Activated naive CD8-positive, alpha-beta T cell (primary cell): Measurements from ENCODE around the gene CFD.
A peak's percentile ranks its signal among the peaks of the same experiment; 100 is the strongest.

Experiments
- H3K27ac Mint-ChIP-seq: one replicate; pipeline ENCODE4 v1.8.0; 2021; ENCODE audit warnings: mixed read lengths
- H3K27me3 Mint-ChIP-seq: one replicate; pipeline ENCODE4 v1.8.0; 2021; ENCODE audit warnings: mixed read lengths
- H3K36me3 Mint-ChIP-seq: one replicate; pipeline ENCODE4 v1.8.0; 2021; ENCODE audit warnings: mixed read lengths
- H3K4me1 Mint-ChIP-seq: one replicate; pipeline ENCODE4 v1.8.0; 2021; ENCODE audit warnings: low read depth, mixed read lengths
- H3K4me3 Mint-ChIP-seq: one replicate; pipeline ENCODE4 v1.8.0; 2021; ENCODE audit warnings: mild to moderate bottlenecking, mixed read lengths
- H3K9me3 Mint-ChIP-seq: one replicate; pipeline ENCODE4 v1.8.0; 2021; ENCODE audit warnings: low read depth, mixed read lengths

The CFD gene

DNA sequence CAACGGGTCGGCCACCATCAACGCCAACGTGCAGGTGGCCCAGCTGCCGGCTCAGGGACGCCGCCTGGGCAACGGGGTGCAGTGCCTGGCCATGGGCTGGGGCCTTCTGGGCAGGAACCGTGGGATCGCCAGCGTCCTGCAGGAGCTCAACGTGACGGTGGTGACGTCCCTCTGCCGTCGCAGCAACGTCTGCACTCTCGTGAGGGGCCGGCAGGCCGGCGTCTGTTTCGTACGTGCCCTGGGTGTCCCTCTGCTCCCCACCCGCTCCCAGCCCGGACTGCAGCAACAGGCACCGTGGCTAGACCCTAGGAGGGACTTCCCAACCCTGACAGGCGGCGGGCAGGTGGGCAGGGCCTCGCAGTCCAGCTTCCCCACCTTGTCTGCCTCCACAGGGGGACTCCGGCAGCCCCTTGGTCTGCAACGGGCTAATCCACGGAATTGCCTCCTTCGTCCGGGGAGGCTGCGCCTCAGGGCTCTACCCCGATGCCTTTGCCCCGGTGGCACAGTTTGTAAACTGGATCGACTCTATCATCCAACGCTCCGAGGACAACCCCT, 3.8 kb upstream of the CFD start:
- Mint-ChIP-seq H3K27me3 (no peaks in the 10 kb centered on the region), H3K4me3 (no peak overlapping the region), H3K9me3 (no peaks in the 10 kb centered on the region), H3K36me3 (no peaks in the 10 kb centered on the region), H3K27ac (no peak overlapping the region), H3K4me1 (peaks cover 2% of the 10 kb centered on the region)

DNA sequence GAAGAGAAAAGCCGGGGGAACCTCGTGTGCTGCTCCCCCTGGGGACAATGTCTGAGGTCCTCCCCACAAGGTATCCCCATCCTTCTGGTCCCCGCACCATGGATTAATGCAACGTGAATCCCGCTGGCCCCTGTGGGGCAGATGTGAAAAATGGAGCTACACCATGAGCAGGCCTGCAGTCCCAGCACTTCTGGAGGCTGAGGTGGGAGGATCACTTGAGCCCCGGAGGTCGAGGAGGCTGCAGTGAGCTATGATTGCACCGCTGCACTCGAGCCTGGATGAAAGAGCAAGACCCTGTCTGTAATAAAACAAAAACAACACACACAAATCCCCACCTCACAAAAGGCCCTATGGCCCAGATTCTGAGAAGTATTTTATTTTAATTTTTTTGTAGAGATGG, 1.2 kb upstream of the CFD start:
- Mint-ChIP-seq H3K36me3 (no peaks in the 10 kb centered on the region), H3K27me3 (no peaks in the 10 kb centered on the region), H3K4me3 (no peak overlapping the region), H3K4me1 (peaks cover 8% of the 10 kb centered on the region), H3K9me3 (no peaks in the 10 kb centered on the region), H3K27ac (no peak overlapping the region)

DNA sequence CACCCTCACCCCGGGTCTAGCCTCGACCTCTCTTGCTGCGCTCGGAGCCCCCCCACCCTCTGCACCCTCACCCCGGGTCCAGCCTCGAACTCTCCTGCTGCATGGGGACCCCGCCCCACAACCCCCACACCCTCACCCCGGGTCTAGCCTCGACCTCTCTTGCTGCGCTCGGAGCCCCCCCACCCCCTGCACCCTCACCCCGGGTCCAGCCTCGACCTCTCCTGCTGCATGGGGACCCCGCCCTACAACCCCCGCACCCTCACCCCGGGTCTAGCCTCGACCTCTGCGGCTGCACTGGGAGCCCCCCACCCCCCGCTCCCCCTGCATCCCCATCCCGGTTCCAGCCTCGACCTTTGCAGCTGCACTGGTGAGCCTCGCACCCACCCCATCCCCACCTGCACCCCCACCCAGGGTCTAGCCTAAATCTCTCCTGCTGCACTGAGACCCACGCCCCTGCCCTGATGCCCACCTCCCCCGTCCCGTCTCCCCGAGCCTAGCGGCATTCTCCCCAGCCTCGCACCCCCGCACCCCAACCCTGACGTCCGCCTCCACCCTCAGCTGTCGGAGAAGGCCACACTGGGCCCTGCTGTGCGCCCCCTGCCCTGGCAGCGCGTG, 1.8 kb downstream of the CFD start:
- Mint-ChIP-seq H3K4me3 (no peak overlapping the region), H3K27ac (no peak overlapping the region), H3K4me1 (peaks cover 14% of the 10 kb centered on the region), H3K9me3 (no peaks in the 10 kb centered on the region), H3K36me3 (no peaks in the 10 kb centered on the region), H3K27me3 (no peaks in the 10 kb centered on the region)

DNA sequence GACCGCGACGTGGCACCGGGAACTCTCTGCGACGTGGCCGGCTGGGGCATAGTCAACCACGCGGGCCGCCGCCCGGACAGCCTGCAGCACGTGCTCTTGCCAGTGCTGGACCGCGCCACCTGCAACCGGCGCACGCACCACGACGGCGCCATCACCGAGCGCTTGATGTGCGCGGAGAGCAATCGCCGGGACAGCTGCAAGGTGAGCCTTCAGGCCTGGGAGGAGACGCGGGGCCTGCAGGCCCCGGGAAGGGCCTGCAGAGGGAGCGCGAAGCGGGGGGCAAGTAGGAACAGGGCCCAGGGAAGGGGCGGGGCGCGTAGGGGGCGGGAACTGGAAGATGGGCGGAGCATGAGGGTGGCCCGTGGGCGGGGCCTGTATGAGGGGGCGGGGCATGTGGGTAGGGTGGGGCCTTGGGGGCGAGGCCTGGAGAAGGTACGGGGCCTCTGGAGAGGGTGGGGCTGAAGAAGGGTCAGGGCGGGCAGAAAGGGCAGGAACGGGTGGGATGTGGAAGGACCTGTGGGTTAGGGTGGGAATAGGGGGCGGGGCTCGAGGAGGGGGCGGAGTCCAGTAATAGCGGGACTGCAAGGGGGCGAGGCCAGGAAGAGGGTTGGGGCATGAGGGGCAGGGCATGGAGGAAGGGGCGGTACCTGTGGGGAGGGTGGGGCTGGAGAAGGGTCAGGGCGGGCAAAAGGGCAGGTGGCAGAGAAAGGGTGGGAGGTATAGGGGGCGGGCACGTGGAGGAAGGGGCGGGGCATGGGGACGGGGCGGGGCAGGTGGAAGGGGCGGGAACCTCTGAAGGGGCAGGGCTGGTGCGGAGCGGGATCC, 2.5 kb downstream of the CFD start:
- no peaks in the 10 kb centered on the region for H3K9me3 Mint-ChIP-seq
- H3K36me3 Mint-ChIP-seq, result no peaks in the 10 kb centered on the region
- no peak overlapping the region for H3K4me3 Mint-ChIP-seq
- no peak overlapping the region for H3K27ac Mint-ChIP-seq
- no peaks in the 10 kb centered on the region for H3K27me3 Mint-ChIP-seq
- H3K4me1 Mint-ChIP-seq, result peaks cover 14% of the 10 kb centered on the region

DNA sequence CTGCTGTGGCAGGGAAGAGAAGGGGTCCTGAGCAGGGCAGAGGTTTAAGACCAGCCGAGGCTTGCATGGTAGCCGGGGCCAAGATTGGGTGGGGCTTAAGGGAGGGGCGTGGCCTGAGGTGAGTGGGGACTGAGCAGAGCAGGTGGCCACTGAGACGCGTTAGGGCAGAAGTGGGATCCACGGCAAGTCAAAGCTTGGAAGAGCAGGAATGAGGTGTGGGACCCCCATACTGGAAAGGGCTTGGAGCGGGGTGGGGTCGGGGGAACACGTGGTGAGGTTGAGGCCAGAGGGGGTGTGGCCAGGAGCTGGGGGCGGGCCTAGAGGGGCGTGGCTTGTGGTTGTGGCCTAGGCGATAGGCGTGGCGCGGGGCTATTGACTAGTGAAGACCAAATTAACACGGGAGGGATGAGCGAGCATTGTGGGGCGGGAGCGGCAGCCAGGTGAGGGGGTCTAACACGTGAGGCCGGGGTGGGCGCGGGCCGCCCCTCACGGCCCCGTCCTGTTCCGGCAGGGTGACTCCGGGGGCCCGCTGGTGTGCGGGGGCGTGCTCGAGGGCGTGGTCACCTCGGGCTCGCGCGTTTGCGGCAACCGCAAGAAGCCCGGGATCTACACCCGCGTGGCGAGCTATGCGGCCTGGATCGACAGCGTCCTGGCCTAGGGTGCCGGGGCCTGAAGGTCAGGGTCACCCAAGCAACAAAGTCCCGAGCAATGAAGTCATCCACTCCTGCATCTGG, 3.3 kb downstream of the CFD start:
- H3K27me3 Mint-ChIP-seq, result no peaks in the 10 kb centered on the region
- no peak overlapping the region for H3K27ac Mint-ChIP-seq
- H3K9me3 Mint-ChIP-seq, result no peaks in the 10 kb centered on the region
- H3K36me3 Mint-ChIP-seq, result no peaks in the 10 kb centered on the region
- H3K4me1 Mint-ChIP-seq, result peaks cover 14% of the 10 kb centered on the region
- H3K4me3 Mint-ChIP-seq, result peak overlapping the region; percentile 60

DNA sequence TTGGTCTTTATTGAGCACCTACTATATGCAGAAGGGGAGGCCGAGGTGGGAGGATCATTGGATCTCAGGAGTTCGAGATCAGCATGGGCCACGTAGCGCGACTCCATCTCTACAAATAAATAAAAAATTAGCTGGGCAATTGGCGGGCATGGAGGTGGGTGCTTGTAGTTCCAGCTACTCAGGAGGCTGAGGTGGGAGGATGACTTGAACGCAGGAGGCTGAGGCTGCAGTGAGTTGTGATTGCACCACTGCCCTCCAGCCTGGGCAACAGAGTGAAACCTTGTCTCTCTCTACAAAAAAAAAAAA, 3.8 kb downstream of the CFD start:
- no peak overlapping the region for H3K27ac Mint-ChIP-seq
- no peaks in the 10 kb centered on the region for H3K9me3 Mint-ChIP-seq
- H3K4me1 Mint-ChIP-seq, result peaks cover 14% of the 10 kb centered on the region
- peak overlapping the region; percentile 59 for H3K4me3 Mint-ChIP-seq
- no peaks in the 10 kb centered on the region for H3K27me3 Mint-ChIP-seq
- H3K36me3 Mint-ChIP-seq, result no peaks in the 10 kb centered on the region

DNA sequence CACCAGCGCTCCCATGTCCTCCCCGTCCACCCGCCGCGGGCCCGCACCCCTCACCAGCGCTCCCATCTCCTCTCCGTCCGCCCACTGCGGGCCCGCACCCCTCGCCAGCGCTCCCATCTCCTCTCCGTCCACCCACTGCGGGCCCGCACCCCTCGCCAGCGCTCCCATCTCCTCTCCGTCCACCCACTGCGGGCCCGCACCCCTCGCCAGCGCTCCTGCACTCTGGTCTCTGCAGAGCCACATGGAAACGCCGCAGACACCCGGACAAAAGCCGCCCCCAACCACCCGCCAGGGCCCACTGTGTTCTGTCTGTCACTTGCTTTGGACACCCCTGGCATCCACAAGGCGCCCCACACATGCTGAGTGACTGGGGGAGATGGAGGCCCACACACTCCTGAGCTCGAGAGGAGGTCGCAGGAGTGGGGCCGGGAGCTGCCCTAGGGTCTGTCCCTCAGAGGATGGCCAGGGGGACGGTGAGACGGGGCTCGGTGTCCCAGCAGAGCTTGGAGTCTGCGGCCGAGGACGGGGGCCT, 7.4 kb downstream of the CFD start:
- Mint-ChIP-seq H3K27ac (no peak overlapping the region), H3K4me1 (peaks cover 18% of the 10 kb centered on the region), H3K36me3 (peaks cover 2% of the 10 kb centered on the region), H3K27me3 (no peaks in the 10 kb centered on the region), H3K9me3 (no peaks in the 10 kb centered on the region), H3K4me3 (no peak overlapping the region)

DNA sequence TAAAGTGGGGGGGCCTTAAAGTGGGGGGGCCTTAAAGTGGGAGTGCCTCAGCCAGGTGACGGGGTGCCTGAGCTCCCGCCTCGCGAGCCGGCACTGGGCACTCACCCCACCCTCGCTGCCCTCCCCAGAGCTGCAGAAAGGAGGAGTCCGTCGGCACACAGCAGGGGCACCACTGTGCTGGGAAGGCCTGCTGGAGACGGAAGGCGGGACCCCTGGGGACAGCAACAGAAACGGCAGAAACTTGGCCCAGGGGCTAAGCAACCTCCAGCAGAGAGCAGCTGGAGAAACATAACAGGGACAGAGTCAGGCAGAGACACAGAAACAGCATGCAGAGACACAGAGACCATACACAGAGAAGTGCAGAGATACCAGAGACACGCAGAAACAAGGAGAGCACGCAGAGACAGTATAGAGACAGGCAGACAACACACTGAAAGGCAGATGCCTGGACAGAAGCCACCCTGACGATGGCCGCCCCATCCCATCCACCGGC, 7.9 kb downstream of the CFD start:
- no peak overlapping the region for H3K27ac Mint-ChIP-seq
- H3K9me3 Mint-ChIP-seq, result no peaks in the 10 kb centered on the region
- peaks cover 2% of the 10 kb centered on the region for H3K36me3 Mint-ChIP-seq
- peaks cover 22% of the 10 kb centered on the region for H3K4me1 Mint-ChIP-seq
- no peak overlapping the region for H3K4me3 Mint-ChIP-seq
- H3K27me3 Mint-ChIP-seq, result no peaks in the 10 kb centered on the region

DNA sequence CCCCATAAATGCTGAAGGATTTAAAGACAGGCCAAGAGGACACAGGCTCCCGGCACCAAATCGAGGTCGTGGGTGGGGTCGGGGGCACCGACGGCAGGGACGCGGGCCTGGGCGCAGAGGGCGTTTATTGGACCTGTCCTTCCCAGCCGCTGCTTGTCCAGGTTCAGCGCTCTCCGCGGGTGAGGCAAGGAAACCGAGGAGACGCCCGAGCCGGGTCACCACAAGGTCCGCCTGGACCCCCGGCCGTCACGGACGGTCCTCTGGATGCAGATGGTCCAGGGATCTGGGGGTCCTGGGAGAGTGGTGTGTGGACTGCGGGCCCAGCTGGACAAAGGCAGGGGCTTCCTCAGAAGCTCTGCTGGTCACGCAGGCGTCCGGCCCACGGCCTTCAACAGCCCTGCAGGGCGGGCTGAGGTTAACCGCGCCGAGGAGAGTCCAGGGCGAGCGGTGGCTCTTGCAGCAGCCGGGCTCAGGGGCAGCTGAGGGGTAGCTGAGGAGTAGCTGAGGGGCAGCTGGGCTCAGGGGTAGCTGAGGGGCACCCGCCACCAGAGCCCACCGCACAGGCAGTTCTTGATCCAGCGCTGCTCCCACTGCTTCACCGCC, 8.5 kb downstream of the CFD start:
- peaks cover 22% of the 10 kb centered on the region for H3K4me1 Mint-ChIP-seq
- H3K27me3 Mint-ChIP-seq, result no peaks in the 10 kb centered on the region
- H3K36me3 Mint-ChIP-seq, result peaks cover 2% of the 10 kb centered on the region
- no peaks in the 10 kb centered on the region for H3K9me3 Mint-ChIP-seq
- no peak overlapping the region for H3K4me3 Mint-ChIP-seq
- no peak overlapping the region for H3K27ac Mint-ChIP-seq

DNA sequence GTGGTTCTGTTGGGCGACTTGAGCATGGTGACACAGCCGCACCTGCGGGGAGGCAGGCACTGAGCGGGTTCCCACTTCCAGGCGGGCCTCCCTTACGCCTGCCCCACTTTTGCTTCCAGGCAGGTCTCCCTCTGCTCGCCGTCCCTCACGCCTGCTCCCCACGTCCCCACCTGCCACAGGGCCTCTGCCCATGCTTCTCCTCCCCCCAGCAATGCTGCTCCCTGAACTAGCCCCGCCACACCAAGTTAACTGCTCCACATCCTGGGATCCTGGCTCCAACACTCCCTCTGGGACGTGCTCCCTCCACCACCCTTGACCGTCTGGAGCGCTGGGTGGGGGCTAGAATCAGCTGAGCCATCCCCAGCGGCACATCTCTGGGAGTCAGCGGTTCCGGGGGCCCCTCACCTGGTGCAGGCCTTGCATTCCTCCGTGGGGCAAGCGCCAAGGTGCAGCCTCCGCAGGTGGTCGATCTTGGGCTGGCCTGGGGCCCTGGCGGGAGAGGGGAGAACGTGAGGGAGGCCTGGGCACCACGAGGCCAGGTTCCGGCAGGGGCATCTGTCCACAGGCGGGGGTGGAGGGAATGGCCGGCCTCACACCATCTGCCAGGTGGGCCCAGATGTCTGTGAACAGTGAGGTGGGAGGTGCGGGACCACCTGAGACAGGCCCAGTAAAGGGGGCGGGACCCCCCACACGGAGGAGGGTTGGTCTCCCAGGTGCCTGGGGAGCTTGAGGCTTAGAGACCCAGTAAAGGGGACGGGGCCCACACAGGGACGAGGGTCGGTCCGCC, 9.2 kb downstream of the CFD start:
- no peaks in the 10 kb centered on the region for H3K9me3 Mint-ChIP-seq
- no peaks in the 10 kb centered on the region for H3K27me3 Mint-ChIP-seq
- H3K4me1 Mint-ChIP-seq, result peaks cover 16% of the 10 kb centered on the region
- H3K27ac Mint-ChIP-seq, result no peak overlapping the region
- H3K36me3 Mint-ChIP-seq, result peaks cover 2% of the 10 kb centered on the region
- H3K4me3 Mint-ChIP-seq, result no peak overlapping the region

DNA sequence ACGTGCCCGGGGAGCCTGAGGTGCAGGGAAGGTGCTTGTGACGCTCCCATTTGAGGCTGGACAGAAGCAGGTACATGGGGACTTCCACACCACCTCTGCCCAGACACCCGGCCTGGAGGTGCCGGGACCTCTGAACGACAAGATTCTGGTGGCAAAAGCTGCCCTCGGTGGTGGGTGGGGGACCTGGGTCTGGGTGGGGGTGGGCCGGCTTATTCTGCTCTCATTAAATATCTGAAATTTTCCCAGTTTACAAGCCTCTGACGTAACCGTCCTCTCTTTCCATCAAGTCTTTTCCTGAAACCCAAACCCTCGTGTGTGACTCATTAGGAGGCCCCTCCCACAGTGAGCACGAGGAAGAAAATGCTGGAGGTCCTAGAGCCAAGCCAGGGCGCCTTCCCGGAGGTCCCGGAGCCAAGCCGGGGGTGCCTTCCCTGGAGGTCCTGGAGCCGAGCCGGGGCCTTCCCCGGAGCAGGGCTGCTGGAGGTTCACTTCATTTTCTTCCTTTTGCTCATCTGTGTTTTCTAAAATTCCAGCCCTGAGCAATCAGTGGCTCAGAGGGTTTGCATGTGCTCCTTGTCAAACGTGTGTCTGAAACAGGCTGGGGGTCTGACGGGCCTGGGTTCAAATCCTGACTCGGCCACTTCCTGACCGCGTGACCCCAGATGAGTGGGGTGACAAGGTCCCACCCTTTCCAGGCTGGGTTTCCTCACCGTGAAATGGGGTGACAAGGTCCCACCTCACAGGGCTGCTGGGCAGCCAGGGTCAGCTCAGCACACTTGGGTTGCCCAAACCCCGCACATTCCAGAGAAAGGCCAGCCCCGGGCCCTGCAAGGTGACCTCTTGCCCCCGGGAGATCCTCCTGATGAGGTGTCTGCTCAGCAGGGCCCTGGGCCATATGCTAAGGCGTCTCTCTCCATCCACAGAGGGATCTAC, 10.0 kb downstream of the CFD start:
- Mint-ChIP-seq H3K27me3 (no peaks in the 10 kb centered on the region), H3K27ac (peak overlapping the region; percentile 50), H3K4me3 (no peak overlapping the region), H3K9me3 (no peaks in the 10 kb centered on the region), H3K4me1 (peaks cover 14% of the 10 kb centered on the region), H3K36me3 (peaks cover 2% of the 10 kb centered on the region)

DNA sequence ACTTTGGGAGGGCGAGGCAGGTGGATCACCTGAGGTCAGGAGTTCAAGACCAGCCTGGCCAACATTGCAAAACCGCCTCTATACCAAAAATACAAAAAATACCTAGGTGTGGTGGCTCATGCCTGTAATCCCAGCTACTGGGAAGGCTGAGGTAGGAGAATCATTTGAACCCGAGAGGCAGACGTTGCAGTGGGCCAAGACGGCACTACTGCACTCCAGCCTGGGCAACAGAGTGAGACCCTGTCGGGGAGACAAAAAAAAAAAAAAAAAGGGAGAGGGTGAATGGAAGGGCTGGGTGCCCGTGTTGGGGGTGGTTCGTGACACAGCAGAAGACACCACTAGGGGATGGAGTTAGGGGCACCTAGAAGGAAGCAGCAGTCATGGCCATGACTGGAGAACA, 10.8 kb downstream of the CFD start:
- peaks cover 2% of the 10 kb centered on the region for H3K36me3 Mint-ChIP-seq
- no peak overlapping the region for H3K27ac Mint-ChIP-seq
- H3K27me3 Mint-ChIP-seq, result no peaks in the 10 kb centered on the region
- peak overlapping the region; percentile 20 for H3K4me3 Mint-ChIP-seq
- no peaks in the 10 kb centered on the region for H3K9me3 Mint-ChIP-seq
- peaks cover 14% of the 10 kb centered on the region for H3K4me1 Mint-ChIP-seq

DNA sequence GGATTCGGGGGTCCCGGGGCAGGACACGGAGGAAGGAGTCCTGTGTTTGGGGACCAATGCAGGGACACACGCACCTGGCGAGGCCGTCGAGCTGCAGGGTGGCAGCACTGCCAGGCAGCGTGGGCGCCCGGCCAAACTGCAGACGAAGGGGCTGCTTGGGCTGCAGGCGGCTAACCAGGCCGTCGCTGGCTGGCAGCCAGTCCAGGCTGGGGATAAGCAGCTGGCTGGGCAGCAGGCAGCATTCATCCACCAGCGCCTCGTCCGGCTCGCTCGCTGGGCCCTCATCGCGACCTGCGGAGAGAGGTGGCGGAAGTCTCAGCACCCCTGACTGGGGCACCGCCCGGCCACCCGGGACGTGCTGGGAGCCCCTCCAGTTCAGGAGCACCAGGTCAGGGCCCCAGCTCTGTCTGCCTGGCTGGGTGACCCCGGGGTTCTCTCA, 11.5 kb downstream of the CFD start:
- Mint-ChIP-seq H3K36me3 (peaks cover 2% of the 10 kb centered on the region), H3K4me1 (peaks cover 15% of the 10 kb centered on the region), H3K27ac (no peak overlapping the region), H3K4me3 (no peak overlapping the region), H3K9me3 (no peaks in the 10 kb centered on the region), H3K27me3 (no peaks in the 10 kb centered on the region)
